Activated naive CD4-positive, alpha-beta T cell treated with anti-CD3 and anti-CD28 coated beads for 36 hours (primary cell): Measurements from ENCODE around the gene LRRC45. TPM values are rescaled to one million over a fixed set of nuclear protein-coding genes. Genes with fewer than 3 reads are reported as not detected.

ENCODE experiments used
- CTCF ChIA-PET: fragments of 350-600 bp; sonication (Branson Sonifier 250); formaldehyde crosslinking; loops from one replicate; lab custom pipeline; 2021; ENCODE audit warnings: antibody characterized with exemption; lab: Charles Lee
- DNase-seq: peaks from one replicate; pipeline ENCODE4 v3.0.0-alpha.2; 2020
- H3K27ac Mint-ChIP-seq: one replicate; pipeline ENCODE4 v1.8.0; 2021; ENCODE audit warnings: mild to moderate bottlenecking, mixed read lengths
- H3K27me3 Mint-ChIP-seq: one replicate; pipeline ENCODE4 v1.8.0; 2021; ENCODE audit warnings: low read depth, mixed read lengths
- H3K36me3 Mint-ChIP-seq: one replicate; pipeline ENCODE4 v1.8.0; 2021; ENCODE audit warnings: low read depth, mixed read lengths
- H3K4me1 Mint-ChIP-seq: one replicate; pipeline ENCODE4 v1.8.0; 2021; ENCODE audit warnings: low read depth, mixed read lengths
- H3K4me3 Mint-ChIP-seq: one replicate; pipeline ENCODE4 v1.8.0; 2021; ENCODE audit warnings: mild to moderate bottlenecking, moderate library complexity, mixed read lengths
- H3K9me3 Mint-ChIP-seq: one replicate; pipeline ENCODE4 v1.8.0; 2021; ENCODE audit warnings: mixed read lengths
- intact Hi-C: fragments of 100-400 bp; cut with micrococcal nuclease; formaldehyde crosslinking; loops from one replicate; pipeline ENCODE4 v1.15.1; 2023
- total RNA-seq, 2 experiments: library from RNA; stranded (reverse); gene quantifications; one replicate each; pipeline ENCODE4 v1.2.3, GENCODE V29; 2021

The LRRC45 gene
- total RNA-seq, 2 experiments from 2014 or later, result 12.0 to 12.5 TPM

GRCh38 chr17:81996232-81996756 is 26.8 kb upstream of the LRRC45 start:
- Mint-ChIP-seq H3K36me3 (no peaks in the 10 kb centered on the region), H3K9me3 (no peaks in the 10 kb centered on the region), H3K4me1 (no peaks in the 10 kb centered on the region), H3K27ac (no peak overlapping the region), H3K27me3 (no peaks in the 10 kb centered on the region), H3K4me3 (no peak overlapping the region)
- CTCF ChIA-PET, result interaction anchor here (1.3 to 2.8 kb wide), 2 partner anchors 25 to 37 kb away, joined by 3 to 10 read pairs; no protein-coding TSS in a partner anchor
- intact Hi-C loops, result no loop called here
- no peak for DNase-seq

- Mint-ChIP-seq H3K9me3 (no peaks in the 10 kb centered on the region), H3K27me3 (no peaks in the 10 kb centered on the region), H3K36me3 (no peaks in the 10 kb centered on the region), H3K27ac (no peak overlapping the region), H3K4me3 (no peak overlapping the region), H3K4me1 (no peaks in the 10 kb centered on the region)
- intact Hi-C loops, result no loop called here
- CTCF ChIA-PET, result interaction anchor here (1.3 to 2.8 kb wide), 3 partner anchors 23 to 37 kb away, joined by 3 to 10 read pairs (median 4); no protein-coding TSS in a partner anchor
- no peak for DNase-seq
Measured at GRCh38 chr17:81996757-81997441, 26.2 kb upstream of the LRRC45 start.

GRCh38 chr17:81998212-81998611 is 24.9 kb upstream of the LRRC45 start:
- no peaks in the 10 kb centered on the region for H3K4me1 Mint-ChIP-seq
- no peaks in the 10 kb centered on the region for H3K27me3 Mint-ChIP-seq
- peak overlapping the region; percentile 11 for H3K27ac Mint-ChIP-seq
- no peak for DNase-seq
- no peaks in the 10 kb centered on the region for H3K36me3 Mint-ChIP-seq
- no peaks in the 10 kb centered on the region for H3K9me3 Mint-ChIP-seq
- intact Hi-C loops, result no loop called here
- CTCF ChIA-PET, result interaction anchor here (1.4 kb wide), 1 partner anchor 22 kb away, joined by 4 read pairs; no protein-coding TSS in a partner anchor
- H3K4me3 Mint-ChIP-seq, result no peak overlapping the region

- H3K27me3 Mint-ChIP-seq, result no peaks in the 10 kb centered on the region
- DNase-seq, result no peak
- intact Hi-C loops, result no loop called here
- H3K36me3 Mint-ChIP-seq, result no peaks in the 10 kb centered on the region
- no peaks in the 10 kb centered on the region for H3K9me3 Mint-ChIP-seq
- no peak overlapping the region for H3K27ac Mint-ChIP-seq
- H3K4me1 Mint-ChIP-seq, result no peaks in the 10 kb centered on the region
- CTCF ChIA-PET, result no interaction called here
- H3K4me3 Mint-ChIP-seq, result no peak overlapping the region
Measured at GRCh38 chr17:81998691-81999438, 24.2 kb upstream of the LRRC45 start.

- intact Hi-C loops, result no loop called here
- Mint-ChIP-seq H3K36me3 (no peaks in the 10 kb centered on the region), H3K27me3 (no peaks in the 10 kb centered on the region), H3K9me3 (no peaks in the 10 kb centered on the region), H3K27ac (no peak overlapping the region), H3K4me3 (no peak overlapping the region), H3K4me1 (no peaks in the 10 kb centered on the region)
- CTCF ChIA-PET, result no interaction called here
- no peak for DNase-seq
Measured at GRCh38 chr17:81999587-81999975, 23.5 kb upstream of the LRRC45 start.

DNA sequence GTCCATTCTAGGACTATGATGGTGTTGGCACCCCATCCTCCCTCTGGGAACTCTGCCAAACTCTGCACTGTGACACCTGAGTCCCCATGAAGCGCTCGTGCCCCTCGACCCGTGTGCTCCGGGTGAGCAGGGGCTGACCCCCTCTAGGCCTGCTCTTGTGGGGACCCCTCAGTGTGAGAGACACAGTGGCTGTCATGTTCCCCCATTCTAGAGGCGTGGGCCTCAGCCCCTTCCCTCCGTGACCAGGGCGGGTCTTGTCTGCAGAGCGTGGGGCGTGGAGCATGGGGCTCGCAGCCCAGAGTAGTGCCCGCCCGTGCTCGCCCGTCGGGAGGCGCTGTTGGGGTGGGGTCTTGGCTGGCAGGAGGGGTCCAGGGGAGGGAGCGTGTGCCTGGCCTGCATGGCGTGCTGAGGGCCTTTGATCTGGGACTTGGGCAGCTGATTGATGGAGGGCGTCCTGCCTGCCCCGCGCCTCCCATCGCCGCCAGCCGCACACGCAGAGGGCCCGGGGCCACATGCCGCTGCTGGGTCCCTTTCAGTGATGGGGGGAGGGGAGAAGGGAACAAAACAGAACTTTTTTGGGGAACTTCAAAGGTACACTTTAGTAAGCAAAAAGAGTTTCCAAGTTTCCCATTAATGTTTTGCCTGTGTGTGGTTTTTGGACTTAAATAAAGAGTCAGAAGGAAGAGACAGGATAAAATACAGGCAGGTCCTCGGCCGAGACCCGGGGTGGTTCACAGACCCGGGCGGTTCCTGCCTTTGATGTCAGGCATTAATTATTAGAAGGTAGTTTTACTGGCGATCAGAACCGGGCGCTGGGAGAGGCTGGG is 22.9 kb upstream of the LRRC45 start:
- Mint-ChIP-seq H3K4me3 (no peak overlapping the region), H3K27me3 (no peaks in the 10 kb centered on the region), H3K4me1 (no peaks in the 10 kb centered on the region), H3K9me3 (no peaks in the 10 kb centered on the region), H3K27ac (no peak overlapping the region), H3K36me3 (no peaks in the 10 kb centered on the region)
- intact Hi-C loops, result no loop called here
- CTCF ChIA-PET, result no interaction called here
- no peak for DNase-seq

DNA sequence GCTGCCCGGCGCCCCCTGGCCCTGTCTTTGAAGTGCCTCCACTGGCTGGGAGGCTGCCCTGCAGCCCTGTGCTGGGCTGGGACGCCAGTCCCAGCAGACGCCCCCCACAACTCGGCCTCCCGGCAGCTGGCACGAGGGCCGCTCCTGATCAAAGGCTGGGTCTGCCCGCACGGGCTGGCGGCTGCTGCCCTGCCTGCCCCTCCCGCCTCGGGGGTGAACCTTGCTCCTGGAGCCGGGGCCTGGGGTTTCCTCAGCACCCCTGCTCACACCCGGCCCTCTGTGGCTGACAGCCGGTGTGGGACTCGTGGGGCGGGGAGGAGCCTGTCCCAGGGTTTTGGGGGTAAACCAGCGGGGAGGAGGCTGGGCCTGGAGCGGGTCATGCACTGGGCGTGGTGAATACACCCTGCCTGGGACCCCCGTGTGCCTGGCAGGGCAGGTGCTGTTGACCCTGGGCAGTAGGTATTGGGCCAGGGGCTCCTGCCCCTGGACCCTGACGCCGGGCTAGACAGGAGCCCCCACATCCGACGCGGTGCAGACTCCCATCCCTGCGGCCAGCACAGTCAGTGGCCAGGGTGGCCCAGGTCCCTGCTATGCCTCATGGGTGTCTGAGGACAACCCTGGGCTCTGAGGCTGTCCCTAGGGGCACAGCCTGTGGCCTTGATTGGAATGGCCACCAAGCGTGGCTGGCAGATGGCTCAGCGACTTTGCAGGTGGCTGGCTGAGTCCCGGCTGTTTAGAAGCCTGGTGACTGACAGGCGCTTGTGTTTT is 22.1 kb upstream of the LRRC45 start:
- Mint-ChIP-seq H3K27ac (no peak overlapping the region), H3K27me3 (no peaks in the 10 kb centered on the region), H3K4me1 (no peaks in the 10 kb centered on the region), H3K9me3 (no peaks in the 10 kb centered on the region), H3K36me3 (no peaks in the 10 kb centered on the region), H3K4me3 (no peak overlapping the region)
- CTCF ChIA-PET, result no interaction called here
- DNase-seq, result no peak
- intact Hi-C loops, result no loop called here

GRCh38 chr17:82001571-82002056 is 21.5 kb upstream of the LRRC45 start:
- H3K4me3 Mint-ChIP-seq, result no peak overlapping the region
- intact Hi-C loops, result no loop called here
- H3K36me3 Mint-ChIP-seq, result no peaks in the 10 kb centered on the region
- H3K27ac Mint-ChIP-seq, result no peak overlapping the region
- CTCF ChIA-PET, result interaction anchor here (0.7 to 1.5 kb wide), 2 partner anchors 31 to 42 kb away, joined by 4 to 6 read pairs; no protein-coding TSS in a partner anchor
- DNase-seq, result no peak
- no peaks in the 10 kb centered on the region for H3K9me3 Mint-ChIP-seq
- H3K27me3 Mint-ChIP-seq, result no peaks in the 10 kb centered on the region
- no peaks in the 10 kb centered on the region for H3K4me1 Mint-ChIP-seq

GRCh38 chr17:82003411-82004381 is 19.4 kb upstream of the LRRC45 start:
- no peak for DNase-seq
- H3K4me3 Mint-ChIP-seq, result no peak overlapping the region
- no peaks in the 10 kb centered on the region for H3K27me3 Mint-ChIP-seq
- no peak overlapping the region for H3K27ac Mint-ChIP-seq
- H3K4me1 Mint-ChIP-seq, result no peaks in the 10 kb centered on the region
- CTCF ChIA-PET, result no interaction called here
- intact Hi-C loops, result no loop called here
- no peaks in the 10 kb centered on the region for H3K36me3 Mint-ChIP-seq
- H3K9me3 Mint-ChIP-seq, result no peaks in the 10 kb centered on the region

DNA sequence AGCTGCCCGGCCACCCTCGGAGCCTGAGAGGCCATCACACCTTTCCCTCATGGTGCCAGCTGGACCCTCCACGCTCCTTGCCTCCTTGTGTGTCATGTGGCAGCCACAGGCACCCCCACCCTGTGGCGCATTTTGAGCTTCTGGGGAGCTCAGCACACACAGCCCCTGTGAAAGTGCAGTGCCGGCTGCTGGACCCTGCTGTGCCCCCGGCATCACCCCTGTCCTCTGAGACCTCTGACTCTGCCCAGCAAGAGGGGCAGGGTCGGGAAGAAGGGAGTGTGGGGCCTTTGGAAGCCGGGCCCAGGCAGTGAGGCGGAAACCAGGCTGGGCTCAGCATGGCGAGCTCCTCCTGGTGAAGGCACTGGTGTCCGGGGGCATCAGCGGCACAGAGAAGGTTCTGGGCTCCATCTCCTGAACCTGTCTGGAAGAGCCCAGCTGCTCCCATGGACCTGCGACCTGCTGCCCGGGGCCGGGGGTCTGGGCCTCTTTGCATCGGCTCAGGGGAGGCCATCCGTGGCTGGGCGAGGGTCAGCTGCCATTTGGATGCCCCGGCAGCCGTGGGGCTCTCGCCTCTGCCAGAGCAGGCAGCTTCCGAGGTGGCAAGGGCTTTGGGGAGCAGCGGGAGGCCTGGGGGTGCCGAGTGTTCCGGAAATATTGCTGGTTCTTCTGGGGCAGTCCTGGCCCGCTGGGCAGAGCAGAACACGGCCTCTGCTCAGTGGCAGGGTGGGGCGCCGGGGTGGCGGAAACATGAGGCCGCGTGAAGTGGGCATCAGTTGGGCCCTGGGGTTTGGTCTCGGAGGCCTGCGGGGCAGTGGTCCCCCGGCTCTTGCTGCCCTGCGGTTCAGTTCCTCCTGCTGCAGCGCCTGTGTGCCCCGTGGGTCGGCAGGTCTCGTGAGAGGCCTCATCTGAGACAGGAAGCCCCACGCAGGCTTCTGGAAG is 18.3 kb upstream of the LRRC45 start:
- Mint-ChIP-seq H3K27me3 (no peaks in the 10 kb centered on the region), H3K27ac (no peak overlapping the region), H3K9me3 (no peaks in the 10 kb centered on the region), H3K36me3 (no peaks in the 10 kb centered on the region), H3K4me3 (no peak overlapping the region), H3K4me1 (no peaks in the 10 kb centered on the region)
- intact Hi-C loops, result no loop called here
- CTCF ChIA-PET, result interaction anchor here (1.1 kb wide), 1 partner anchor 16 kb away, joined by 3 read pairs; no protein-coding TSS in a partner anchor
- no peak for DNase-seq
